ENCODE data around the gene FAM9A.

FAM9A gene

GRCh38 chrX:8801041-8801599 lies at the start of gene FAM9A:
TSS of gene FAM9A (minus strand) at chrX:8801383. CDS start at chrX:8800171, 1,212 bp downstream.
- DNase-seq = no peak

- no peak for DNase-seq
Measured at GRCh38 chrX:8850478-8850877, 49.3 kb upstream of the FAM9A start.

- DNase-seq = no peak
Measured at GRCh38 chrX:8849945-8850344, 48.8 kb upstream of the FAM9A start.

DNA sequence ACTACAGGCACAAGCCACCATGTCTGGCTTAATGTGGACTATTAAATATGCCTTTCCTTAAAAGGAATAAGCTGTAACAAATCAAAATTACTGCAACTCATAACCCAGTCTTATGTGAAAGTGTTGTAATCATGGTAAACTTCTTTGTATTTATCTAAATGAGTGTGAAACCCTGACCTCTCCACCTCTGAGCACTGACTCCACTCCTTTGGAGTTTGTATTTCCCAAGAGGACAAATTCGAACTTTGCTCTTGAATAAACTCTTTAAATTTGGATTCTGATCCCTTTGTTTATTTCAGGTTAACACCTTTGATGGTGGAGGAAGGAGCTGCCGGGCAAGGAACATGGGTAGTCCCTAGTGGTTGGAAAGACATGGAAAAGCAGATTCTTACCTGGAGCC lies 48.3 kb upstream of the FAM9A start:
- no peak for DNase-seq

DNA sequence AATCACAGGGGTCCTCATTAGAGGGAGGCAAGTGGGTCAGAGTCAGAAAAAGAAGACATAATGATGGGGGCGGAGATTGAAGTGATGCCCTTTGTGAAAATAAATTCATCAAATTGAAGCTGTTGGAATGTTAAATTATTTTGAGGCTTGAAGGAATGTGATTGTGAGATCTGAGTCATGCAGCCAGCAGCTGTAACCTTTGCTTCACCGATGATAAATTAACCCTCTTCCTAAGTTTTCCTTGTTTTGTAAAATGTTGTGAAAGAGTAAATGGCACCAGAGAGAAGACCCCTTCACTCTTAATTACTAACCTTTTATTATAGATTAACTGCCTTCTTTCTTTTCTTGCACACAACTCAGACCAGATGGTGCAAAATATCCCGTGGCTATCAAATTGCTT lies 47.7 kb upstream of the FAM9A start:
- no peak for DNase-seq

DNA sequence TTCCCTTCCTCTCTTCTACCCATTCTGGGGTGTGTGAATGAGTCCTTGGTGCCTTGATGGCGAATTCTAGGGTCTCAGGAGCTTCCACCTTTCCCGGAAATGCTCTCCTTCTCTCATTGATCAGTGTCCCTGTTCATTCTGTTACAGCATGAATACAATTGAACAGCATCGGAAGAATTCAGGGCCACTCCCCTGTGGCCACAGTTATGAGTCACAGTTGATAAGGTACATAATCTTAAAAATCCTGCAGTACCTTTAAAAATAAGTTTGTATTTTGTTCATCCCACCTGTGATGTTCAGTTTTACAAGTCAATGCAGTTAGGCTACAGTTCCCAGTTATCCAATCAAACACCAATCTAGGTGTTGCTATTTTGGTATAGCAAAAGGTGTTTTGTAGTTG lies 47.3 kb upstream of the FAM9A start:
- DNase-seq = no peak

- no peak for DNase-seq
Measured at GRCh38 chrX:8847360-8847759, 46.2 kb upstream of the FAM9A start.

DNA sequence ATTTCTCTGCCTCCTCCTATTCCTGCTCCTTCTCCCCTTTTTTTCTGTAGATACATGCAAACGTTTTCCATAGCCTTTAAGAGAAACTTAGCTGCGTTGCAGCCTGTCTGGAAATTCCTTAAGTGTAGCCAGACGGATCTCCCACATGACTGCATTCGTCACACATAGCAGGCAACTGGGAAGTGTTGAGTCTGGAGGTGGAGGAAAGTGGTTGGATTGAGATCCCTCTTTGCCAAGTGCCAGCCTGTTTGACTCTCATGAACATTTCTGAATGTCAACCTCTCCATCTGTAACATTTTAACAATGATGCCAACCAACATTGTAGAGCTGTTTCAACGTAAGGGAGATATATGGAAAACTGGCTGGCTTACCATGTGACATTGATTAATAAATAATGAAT lies 45.1 kb upstream of the FAM9A start:
- no peak for DNase-seq

DNA sequence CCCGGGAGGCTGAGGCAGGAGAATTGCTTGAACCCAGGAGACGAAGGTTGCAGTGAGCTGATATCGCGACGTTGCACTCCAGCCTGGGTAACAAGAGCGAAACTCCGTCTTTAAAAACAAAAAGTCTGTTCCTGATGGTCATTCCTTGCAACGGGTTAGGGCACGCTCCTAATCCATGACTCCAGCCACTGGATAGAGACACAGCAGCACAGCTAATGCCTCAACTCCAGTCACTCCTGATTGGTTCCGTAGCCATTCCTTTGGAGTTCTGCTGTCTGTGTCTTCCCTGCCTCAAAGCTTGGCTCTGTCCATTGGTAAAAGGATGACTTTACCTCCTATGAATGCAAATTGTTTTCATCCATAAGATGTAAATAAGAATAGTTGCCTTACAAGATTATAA lies 44.3 kb upstream of the FAM9A start:
- DNase-seq = no peak

DNA sequence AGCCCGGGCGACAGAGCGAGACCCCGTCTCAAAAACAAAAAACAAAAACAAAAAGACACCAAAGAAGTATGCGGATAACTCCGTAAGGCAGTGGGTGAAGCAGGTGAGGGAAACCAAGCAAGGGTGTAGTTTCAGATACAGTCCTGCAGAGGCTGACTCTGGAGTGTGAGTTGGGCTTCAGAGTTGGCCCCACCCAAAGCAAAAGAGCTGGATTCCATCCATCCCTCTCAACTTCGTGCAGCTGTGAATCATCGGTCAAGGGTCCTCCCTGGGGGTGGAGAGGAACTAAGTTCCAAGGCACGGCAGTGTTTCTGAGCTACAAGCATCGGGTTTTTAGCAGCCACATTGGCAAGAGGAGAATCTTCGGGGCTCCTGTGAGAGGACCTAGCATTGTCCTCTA lies 43.9 kb upstream of the FAM9A start:
- no peak for DNase-seq

- DNase-seq = no peak
Measured at GRCh38 chrX:8844157-8844556, 43.0 kb upstream of the FAM9A start.

DNA sequence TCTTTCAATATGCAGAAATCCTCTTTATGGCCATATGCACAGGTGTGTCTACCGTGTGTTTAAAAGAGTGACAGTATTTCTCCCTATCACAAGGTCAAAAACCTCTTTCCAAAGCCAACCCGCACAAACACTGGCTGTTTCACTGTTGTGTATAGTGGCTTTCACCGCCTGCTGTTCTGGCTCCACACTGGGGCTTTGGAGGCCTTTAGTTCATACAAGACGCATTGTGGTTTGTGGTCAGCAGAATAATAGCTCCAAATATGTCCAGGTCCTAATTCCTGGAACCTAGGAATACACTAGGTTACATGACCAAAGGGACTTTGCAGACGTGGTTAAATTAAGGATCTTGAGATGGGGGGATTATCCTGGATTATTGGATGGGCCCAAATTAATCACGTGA lies 40.7 kb upstream of the FAM9A start:
- DNase-seq = no peak

GRCh38 chrX:8834392-8834791 lies 33.2 kb upstream of the FAM9A start:
- no peak for DNase-seq

DNA sequence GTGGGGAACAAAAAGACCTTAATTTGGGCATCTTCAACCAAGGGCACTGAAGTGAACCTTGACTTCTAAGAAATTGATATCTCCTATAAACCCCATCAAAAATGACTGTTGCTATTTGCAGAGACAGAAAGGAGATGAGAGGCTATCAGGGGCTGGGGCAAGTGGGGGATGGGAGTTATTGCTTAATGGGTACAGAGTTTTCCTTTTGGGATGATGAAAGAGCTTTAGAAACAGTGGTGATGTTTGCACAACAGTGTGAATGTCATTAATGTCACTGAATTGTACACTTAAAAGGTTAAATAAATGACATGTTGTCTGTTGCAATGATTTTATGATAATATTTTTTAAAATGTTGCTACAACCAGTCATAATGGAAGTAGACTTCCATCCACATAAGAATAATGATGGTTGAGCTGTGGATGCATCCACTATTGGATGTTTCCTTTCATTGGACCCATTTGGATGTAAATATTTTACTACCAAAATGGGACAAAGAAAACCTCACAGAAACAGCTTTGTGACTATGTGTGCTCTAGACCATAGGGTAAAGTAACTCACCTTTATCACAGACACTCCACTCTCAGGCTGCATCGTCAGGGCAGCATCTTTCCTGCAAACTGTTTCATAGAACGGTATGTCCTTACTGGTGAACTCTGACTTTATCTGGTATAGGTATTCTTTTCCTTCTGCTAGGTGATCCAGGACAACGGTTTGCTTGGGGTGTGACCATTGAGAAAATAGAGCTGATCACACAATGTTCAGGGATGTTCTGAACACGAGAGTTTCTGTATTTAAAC lies 31.6 kb upstream of the FAM9A start:
- DNase-seq = no peak

- DNase-seq = no peak
Measured at GRCh38 chrX:8823698-8824097, 22.5 kb upstream of the FAM9A start.

DNA sequence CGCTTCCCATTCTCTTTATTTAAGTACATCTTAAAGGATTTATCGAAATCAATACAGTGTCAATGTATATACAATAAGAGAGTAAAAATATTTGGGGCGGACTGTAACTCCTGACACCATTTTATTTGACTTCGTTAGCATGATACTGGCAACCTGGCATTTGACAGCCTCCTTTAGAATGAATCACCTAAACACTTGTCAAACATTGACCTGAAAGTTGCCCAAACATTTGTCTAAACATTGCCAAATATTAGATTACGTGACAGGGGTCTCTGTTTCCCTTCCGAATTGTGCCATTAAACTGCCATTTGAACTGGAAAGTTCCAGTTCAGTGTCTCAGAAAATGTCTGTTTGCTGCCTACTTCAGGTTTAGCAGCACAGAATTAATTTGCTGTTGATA lies 20.8 kb upstream of the FAM9A start:
- no peak for DNase-seq

- DNase-seq = no peak
Measured at GRCh38 chrX:8820910-8821527, 19.8 kb upstream of the FAM9A start.

DNA sequence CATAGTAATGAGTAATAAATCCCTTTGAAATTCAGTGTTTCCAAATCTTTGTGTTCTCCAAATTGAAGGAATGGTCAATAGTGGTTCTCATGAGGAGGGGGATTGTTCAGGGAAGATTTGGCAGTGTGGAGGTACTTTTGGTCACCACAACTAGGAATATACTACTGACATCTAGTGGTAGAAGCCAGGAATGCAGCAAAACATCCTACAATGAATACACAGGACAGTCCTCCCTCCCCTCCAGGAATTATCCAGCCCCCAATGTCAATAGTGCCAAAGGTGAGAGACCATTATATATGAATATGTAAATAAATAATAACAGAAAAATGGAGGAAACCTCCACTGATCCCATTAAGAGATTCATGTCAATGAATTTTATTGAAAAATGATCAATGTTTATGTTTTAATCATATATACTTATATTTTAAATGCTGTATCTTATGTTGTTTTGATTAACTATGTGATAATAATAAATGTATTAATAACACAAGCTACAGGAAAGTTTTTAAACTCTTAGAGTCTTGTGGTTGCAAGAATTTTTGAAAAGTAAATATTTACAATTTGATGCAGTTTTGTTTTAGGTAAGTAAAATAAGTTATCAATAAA lies 14.4 kb upstream of the FAM9A start:
- DNase-seq = no peak

DNA sequence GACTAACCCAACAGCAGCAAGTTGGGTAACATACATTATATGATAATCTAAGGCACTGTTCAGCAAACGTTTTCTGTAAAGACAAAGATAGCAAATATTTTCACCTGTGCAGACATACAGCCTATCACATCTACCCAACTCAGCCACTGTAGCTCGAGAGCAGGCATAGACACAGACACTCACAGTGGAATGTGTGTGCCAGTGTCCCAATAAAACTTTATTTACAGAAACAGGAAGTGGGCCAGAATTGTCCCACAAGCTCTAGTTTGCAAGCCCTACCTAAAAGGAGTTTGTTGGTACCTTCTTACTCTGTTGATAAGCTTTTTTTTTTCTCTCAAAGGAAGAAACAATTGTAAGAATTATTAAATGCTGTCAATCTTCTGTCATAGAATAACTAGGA lies 11.9 kb upstream of the FAM9A start:
- no peak for DNase-seq

DNA sequence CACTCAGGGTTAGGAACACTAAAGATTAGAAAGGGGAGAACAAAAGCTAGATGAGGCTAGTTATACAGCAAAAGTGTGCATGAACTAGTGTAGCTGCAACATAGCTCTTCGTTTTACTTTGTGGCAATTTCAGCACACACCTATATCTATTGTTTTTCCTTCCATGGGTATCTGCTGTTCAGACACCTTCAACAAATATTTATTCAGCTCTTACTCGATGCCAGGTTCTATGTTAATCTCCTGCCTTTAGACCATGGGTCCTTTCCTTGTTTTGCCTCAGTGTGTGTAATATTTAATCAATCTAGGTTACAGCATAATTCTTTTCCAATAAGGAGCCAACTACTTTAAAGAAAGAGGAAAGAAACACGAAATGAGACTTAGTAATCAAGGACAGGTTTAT lies 10.4 kb upstream of the FAM9A start:
- no peak for DNase-seq

DNA sequence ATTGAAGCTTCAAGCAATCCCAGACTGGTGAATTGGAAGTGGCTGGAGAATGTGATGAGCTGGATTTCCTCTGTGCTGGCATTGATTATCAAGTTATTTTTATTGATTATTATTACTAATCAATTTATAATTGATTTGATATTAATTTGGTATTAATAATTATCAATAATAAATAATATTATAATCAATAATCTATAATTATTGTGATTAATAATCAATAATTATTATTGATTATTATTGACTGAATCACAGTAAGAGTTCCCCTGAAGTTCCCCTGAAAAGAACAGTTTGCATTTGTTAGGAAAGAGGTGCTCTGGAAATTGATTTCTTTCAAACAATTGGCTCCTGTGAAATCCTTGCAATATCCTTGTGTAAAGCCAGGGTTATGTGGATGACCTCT lies 7.5 kb upstream of the FAM9A start:
- DNase-seq = no peak

DNA sequence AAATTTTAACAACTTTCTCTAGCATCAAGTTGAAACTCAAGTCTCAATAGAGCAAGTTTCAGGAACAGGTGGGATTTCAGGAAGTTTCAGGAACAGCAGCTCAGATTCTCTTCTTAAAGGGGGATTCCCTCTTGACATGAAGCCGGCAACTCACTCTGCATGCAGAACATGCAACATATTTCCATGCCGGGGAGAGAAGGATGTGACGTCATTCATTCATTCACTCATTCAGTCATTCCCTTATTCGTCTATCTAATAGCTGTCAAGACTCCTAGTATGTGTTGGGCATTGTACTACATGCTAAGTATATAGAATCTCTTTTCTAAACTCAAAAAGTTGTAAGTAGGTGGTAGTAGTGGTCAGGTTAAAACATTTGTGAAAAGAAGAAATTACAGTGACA lies 4.8 kb upstream of the FAM9A start:
- DNase-seq = no peak

DNA sequence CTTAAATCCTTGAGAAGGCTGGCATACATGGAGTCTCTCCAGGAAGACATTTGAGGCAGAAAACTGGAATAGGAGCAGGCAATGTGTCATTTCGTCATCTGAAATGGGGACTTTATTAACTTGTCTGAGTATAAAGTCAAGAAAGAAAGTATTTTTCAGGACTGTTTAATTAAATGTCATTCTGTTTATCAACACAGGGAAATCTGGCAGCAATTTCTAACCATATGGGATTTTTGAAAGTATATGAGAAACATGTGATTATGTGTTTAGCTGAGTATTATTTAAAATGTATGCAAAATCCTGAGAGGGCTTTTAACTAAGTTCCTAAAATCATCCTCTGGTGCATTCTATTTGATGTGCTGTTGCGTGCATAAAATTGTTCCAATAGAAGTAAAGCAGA lies 3.9 kb upstream of the FAM9A start:
- DNase-seq = no peak

- no peak for DNase-seq
Measured at GRCh38 chrX:8803326-8803725, 2.1 kb upstream of the FAM9A start.
